Adipocyte (in vitro differentiated cells): Measurements from ENCODE around the gene ZNF654.

Experiments used
- DNase-seq: peaks from one replicate; pipeline ENCODE4 v3.0.0-alpha.2; 2015; ENCODE audit warnings: low read depth
- H3K27me3 ChIP-seq: replicated peaks from 2 replicates; pipeline ENCODE4 v1.7.0; 2013; ENCODE audit warnings: mild to moderate bottlenecking, low read length, moderate library complexity; ENCODE audit not compliant: control insufficient read depth, insufficient read depth
- H3K36me3 ChIP-seq: 2 replicates; pipeline ENCODE4 v1.7.0; 2013; ENCODE audit warnings: low read length, mild to moderate bottlenecking, moderate library complexity; ENCODE audit not compliant: control insufficient read depth, insufficient read depth, severe bottlenecking
- H3K4me1 ChIP-seq: 2 replicates; pipeline ENCODE4 v1.7.0; 2013; ENCODE audit warnings: mild to moderate bottlenecking, low read length, moderate library complexity; ENCODE audit not compliant: control insufficient read depth, insufficient read depth
- H3K4me3 ChIP-seq: 2 replicates; pipeline ENCODE4 v1.7.0; 2013; ENCODE audit warnings: mild to moderate bottlenecking, low read length, moderate library complexity
- H3K9ac ChIP-seq: 2 replicates; pipeline ENCODE4 v1.7.0; 2013; ENCODE audit warnings: mild to moderate bottlenecking, low read length, moderate library complexity
- H3K9me3 ChIP-seq: 2 replicates; pipeline ENCODE4 v1.7.0; 2013; ENCODE audit warnings: mild to moderate bottlenecking, low read length, moderate library complexity; ENCODE audit not compliant: control insufficient read depth

The ZNF654 gene

GRCh38 chr3:88142094-88142624 is 83.1 kb downstream of the ZNF654 start:
- H3K36me3 ChIP-seq = peaks cover 31% of the 10 kb centered on the region
- H3K4me3 ChIP-seq = peak overlapping the region; percentile 57

GRCh38 chr3:88147261-88147660 is 88.2 kb downstream of the ZNF654 start:
- Histone ChIP-seq H3K9me3 (no peaks in the 10 kb centered on the region), H3K4me1 (peaks cover 32% of the 10 kb centered on the region), H3K9ac (no peak overlapping the region), H3K4me3 (no peak overlapping the region), H3K27me3 (no peaks in the 10 kb centered on the region), H3K36me3 (no peaks in the 10 kb centered on the region)
- no peak for DNase-seq

More at GRCh38 chr3:88142094-88142624, 83.1 kb downstream of the ZNF654 start:
- H3K9ac ChIP-seq = peak overlapping the region; percentile 53
- peak; percentile 51 for DNase-seq
- H3K27me3 ChIP-seq = no peaks in the 10 kb centered on the region
- peaks cover 39% of the 10 kb centered on the region for H3K4me1 ChIP-seq
- H3K9me3 ChIP-seq = no peaks in the 10 kb centered on the region

- no peak for DNase-seq
- Histone ChIP-seq H3K4me1 (peaks cover 18% of the 10 kb centered on the region), H3K36me3 (peaks cover 6% of the 10 kb centered on the region), H3K9ac (peak overlapping the region; percentile 98), H3K4me3 (peak overlapping the region; percentile 98), H3K27me3 (no peaks in the 10 kb centered on the region), H3K9me3 (no peaks in the 10 kb centered on the region)
Observed at GRCh38 chr3:88148651-88149050, 89.6 kb downstream of the ZNF654 start.

GRCh38 chr3:88149101-88149508 is 90.0 kb downstream of the ZNF654 start:
- peaks cover 17% of the 10 kb centered on the region for H3K4me1 ChIP-seq
- H3K9ac ChIP-seq = peak overlapping the region; percentile 98
- no peaks in the 10 kb centered on the region for H3K27me3 ChIP-seq
- peaks cover 11% of the 10 kb centered on the region for H3K36me3 ChIP-seq
- no peaks in the 10 kb centered on the region for H3K9me3 ChIP-seq
- no peak for DNase-seq
- H3K4me3 ChIP-seq = peak overlapping the region; percentile 98

- Histone ChIP-seq H3K9me3 (no peaks in the 10 kb centered on the region), H3K27me3 (no peaks in the 10 kb centered on the region), H3K9ac (peak within 1 kb of the TSS; percentile 98), H3K4me3 (peak within 1 kb of the TSS; percentile 98), H3K36me3 (peaks cover 17% of the 10 kb centered on the region), H3K4me1 (peaks cover 17% of the 10 kb centered on the region)
- peak; percentile 94 for DNase-seq
Observed at GRCh38 chr3:88149509-88150362, 90.7 kb downstream of the ZNF654 start, which contains the start of gene C3orf38. C3orf38 (plus strand) TSS chr3:88149959; CDS start chr3:88150053, 94 bp downstream.

GRCh38 chr3:88150371-88150770 is 91.3 kb downstream of the ZNF654 start:
- Histone ChIP-seq H3K9me3 (no peaks in the 10 kb centered on the region), H3K4me3 (peak overlapping the region; percentile 98), H3K36me3 (peaks cover 20% of the 10 kb centered on the region), H3K4me1 (peaks cover 17% of the 10 kb centered on the region), H3K9ac (peak overlapping the region; percentile 98), H3K27me3 (no peaks in the 10 kb centered on the region)
- peak; percentile 55 for DNase-seq

- Histone ChIP-seq H3K4me1 (peaks cover 17% of the 10 kb centered on the region), H3K9me3 (no peaks in the 10 kb centered on the region), H3K4me3 (peak overlapping the region; percentile 98), H3K36me3 (peaks cover 24% of the 10 kb centered on the region), H3K27me3 (no peaks in the 10 kb centered on the region), H3K9ac (peak overlapping the region; percentile 98)
- peak; percentile 33 for DNase-seq
Observed at GRCh38 chr3:88150806-88151205, 91.8 kb downstream of the ZNF654 start.

- H3K9me3 ChIP-seq = no peaks in the 10 kb centered on the region
- H3K4me1 ChIP-seq = peaks cover 17% of the 10 kb centered on the region
- H3K9ac ChIP-seq = peak overlapping the region; percentile 98
- peak overlapping the region; percentile 98 for H3K4me3 ChIP-seq
- H3K36me3 ChIP-seq = peaks cover 29% of the 10 kb centered on the region
- H3K27me3 ChIP-seq = no peaks in the 10 kb centered on the region
- peak; percentile 39 for DNase-seq
Observed at GRCh38 chr3:88151358-88151757, 92.3 kb downstream of the ZNF654 start.

GRCh38 chr3:88152841-88153240 is 93.8 kb downstream of the ZNF654 start:
- H3K27me3 ChIP-seq = no peaks in the 10 kb centered on the region
- H3K36me3 ChIP-seq = peaks cover 44% of the 10 kb centered on the region
- no peak overlapping the region for H3K9ac ChIP-seq
- H3K4me3 ChIP-seq = no peak overlapping the region
- H3K9me3 ChIP-seq = no peaks in the 10 kb centered on the region
- no peak for DNase-seq
- H3K4me1 ChIP-seq = peaks cover 17% of the 10 kb centered on the region

GRCh38 chr3:88166419-88166971 is 107.4 kb downstream of the ZNF654 start:
- H3K27me3 ChIP-seq = no peaks in the 10 kb centered on the region
- H3K4me1 ChIP-seq = peaks cover 10% of the 10 kb centered on the region
- no peaks in the 10 kb centered on the region for H3K9me3 ChIP-seq
- H3K36me3 ChIP-seq = peaks cover 9% of the 10 kb centered on the region
- H3K4me3 ChIP-seq = no peak overlapping the region
- no peak for DNase-seq
- no peak overlapping the region for H3K9ac ChIP-seq

- H3K9ac ChIP-seq = no peak overlapping the region
- no peaks in the 10 kb centered on the region for H3K27me3 ChIP-seq
- no peak for DNase-seq
- peaks cover 6% of the 10 kb centered on the region for H3K36me3 ChIP-seq
- peaks cover 10% of the 10 kb centered on the region for H3K4me1 ChIP-seq
- no peak overlapping the region for H3K4me3 ChIP-seq
- H3K9me3 ChIP-seq = no peaks in the 10 kb centered on the region
Observed at GRCh38 chr3:88167173-88167572, 108.1 kb downstream of the ZNF654 start.
